Renal pelvis (tissue), 4 donors: Measurements from ENCODE around the gene S100P. TPM values are rescaled to one million over a fixed set of nuclear protein-coding genes. Genes with fewer than 3 reads are reported as not detected.
"Not testable (repeated sequence)": the region's sequence is repeated elsewhere in the genome, so short reads cannot be mapped to it uniquely, and the experiment has no call there.

ENCODE experiments used
- DNase-seq: peaks from one replicate; pipeline ENCODE4 v3.0.0-alpha.2; 2013
- polyA plus RNA-seq, 3 donors: library from polyadenylated mRNA; unstranded; fragments of 120-200 nt; gene quantifications; one replicate each; pipeline ENCODE4 v1.2.1, GENCODE V29; 2013; ENCODE audit not compliant: insufficient read length in 3 of 3

The S100P gene
- polyA plus RNA-seq, 3 donors: 9.4 to 17.4 (median 12.7) TPM

- no peak for DNase-seq
Measured at GRCh38 chr4:6668391-6668790, 25.3 kb upstream of the S100P start.

- no peak for DNase-seq
Measured at GRCh38 chr4:6671648-6672047, 22.0 kb upstream of the S100P start.

GRCh38 chr4:6672131-6672530 is 21.5 kb upstream of the S100P start:
- DNase-seq: no peak

GRCh38 chr4:6672541-6673190 is 21.0 kb upstream of the S100P start:
- DNase-seq: not testable (repeated sequence)

GRCh38 chr4:6673191-6673659 is 20.5 kb upstream of the S100P start:
- not testable (repeated sequence) for DNase-seq

DNA sequence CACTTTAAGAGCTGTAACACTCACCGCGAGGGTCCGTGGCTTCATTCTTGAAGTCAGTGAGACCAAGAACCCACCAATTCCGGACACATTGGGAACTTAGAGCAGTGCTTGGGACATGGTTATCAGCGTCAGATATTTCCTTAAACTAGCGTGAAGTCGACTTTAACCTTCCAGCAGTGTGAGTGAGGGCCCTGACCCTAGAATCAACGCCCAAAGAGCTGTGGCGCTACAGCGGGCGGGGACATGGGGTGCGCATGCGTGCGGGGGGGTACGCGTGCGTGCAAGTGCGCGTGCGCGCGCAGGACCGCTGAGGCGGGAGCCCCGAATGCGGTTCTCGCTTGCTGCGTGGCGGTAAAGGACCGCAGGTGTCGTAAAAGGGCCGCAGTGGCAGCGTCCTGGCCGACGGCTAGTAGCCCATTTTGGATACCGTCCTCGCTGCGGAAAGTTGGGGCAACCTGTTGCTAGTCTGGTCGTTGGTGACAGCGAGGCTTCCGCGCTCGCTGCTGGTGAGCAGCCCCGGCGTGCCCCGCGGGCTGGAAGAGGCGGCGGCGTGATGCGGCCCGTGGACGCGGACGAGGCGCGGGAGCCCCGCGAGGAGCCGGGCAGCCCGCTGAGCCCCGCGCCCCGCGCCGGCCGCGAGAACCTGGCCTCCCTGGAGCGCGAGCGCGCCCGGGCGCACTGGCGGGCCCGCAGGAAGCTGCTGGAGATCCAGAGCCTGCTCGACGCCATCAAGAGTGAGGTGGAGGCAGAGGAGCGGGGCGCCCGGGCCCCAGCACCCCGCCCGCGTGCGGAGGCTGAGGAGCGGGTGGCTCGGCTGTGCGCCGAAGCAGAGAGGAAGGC is 19.8 kb upstream of the S100P start:
- peak; percentile 94 for DNase-seq

DNA sequence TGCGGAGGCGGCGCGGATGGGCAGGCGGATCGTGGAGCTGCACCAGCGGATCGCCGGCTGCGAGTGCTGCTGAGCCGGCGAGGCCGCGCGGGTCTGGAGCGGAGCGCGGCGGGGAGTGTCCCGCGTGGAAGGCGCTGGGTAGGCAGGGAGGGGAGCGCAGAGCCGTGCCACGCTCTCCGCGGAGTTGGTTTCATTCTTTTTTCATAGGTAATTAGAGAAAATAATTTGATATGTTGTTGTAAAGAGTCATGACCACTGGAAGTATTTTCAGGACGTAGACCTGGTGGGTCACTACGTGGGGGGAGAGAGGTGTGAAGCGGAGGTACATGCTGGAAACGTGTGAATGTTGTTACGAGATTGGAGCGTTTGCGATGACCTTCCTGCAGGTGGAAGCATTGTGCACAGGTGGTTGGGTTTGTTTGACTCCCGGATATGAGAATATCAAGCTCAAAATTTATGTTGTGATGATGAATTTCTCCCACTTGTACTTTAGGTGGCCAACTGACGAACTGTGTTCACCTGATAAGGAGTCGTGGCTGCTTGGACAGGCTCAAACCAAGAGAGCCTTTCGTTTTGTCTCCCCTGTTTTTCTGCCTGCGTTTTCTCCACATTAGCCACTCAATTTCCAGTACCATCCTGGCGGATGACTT is 19.1 kb upstream of the S100P start:
- no peak for DNase-seq

- no peak for DNase-seq
Measured at GRCh38 chr4:6676722-6677558, 16.7 kb upstream of the S100P start.

DNA sequence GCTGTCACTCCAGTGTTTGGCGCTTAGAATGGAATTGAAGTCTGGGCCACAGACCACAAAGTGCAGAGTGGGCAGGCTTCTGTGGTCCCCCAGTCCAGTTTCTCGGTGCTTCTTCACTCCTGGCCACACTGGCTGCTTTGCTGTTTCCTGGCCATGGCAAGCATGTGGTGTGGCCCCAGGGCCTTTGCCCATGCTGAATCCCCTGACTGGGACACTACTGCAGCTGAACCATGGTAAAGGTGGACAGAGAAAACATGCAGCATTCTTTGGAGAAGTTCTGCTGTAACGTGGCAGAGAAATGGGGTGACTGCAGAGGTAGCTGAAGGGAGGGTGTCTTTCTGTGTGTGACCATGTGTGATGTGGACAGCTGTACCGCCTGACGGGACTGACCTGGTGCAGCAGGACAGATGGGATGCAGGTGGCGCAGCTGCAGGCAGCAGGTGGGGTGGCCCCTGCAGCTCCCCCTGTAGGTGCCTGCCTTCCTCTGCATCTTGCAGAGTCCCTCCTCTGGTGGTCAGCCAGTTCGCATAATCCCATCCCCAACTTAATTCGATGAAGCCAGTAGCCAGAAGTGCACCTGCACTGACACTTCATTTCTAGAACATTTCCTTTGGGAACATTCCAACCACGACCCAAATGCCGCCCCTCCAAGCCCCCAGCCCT is 13.2 kb upstream of the S100P start:
- DNase-seq: no peak

DNA sequence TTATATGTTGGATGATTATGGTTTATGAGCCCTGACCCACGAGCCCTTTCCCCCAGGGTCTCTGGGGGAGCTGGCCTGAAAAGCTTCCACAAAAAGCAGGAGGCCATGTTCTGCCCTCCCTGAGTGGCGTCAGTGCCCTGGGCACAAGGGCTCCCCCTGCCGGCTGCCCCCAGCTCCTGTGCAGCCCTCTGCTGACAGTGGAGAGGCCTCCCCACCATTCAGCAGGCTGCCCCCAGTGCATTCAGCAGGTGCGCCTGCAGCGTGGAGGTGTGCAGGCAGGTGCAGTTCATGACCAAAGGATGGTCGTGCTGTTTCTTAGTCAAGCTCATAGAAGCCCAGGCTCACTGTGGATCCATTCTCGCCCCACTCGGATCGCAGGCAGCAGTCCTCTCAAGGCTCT is 12.5 kb upstream of the S100P start:
- DNase-seq: no peak

- DNase-seq: no peak
Measured at GRCh38 chr4:6682862-6683590, 10.7 kb upstream of the S100P start.

GRCh38 chr4:6684656-6685055 is 9.0 kb upstream of the S100P start:
- DNase-seq: no peak

DNA sequence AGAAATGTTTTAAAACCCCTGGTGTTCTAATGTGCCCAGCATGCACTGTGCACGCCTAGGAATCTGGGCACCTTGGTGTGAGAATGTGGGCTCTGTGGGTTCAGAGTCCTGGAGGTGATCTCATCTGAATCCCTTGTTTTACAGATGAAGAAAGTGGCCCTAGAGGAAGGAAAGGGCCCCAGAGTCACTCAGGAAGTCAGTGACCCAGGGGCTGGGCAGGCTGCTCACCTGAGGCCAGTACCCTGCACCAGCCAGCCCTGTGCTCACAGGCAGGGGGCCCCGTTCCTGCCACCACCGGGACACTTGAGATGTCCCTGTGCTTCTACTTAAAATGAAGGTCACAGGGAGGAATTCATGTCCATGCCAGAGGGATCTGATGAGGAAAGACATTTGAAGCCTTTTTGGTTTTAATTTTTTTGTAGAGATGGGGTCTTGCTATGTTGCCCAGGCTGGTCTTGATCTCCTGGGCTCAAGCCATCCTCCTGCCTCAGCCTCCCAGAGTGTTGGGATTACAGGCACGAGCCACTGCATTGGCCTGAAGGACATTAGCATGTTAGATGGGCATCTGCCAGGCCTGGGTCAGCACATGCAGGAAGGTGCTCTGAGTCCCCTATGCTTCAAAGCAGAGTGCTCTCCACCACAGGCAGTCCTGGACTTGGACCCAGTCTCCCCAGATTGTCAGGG is 7.4 kb upstream of the S100P start:
- no peak for DNase-seq

- no peak for DNase-seq
Measured at GRCh38 chr4:6687947-6688878, 5.5 kb upstream of the S100P start.

DNA sequence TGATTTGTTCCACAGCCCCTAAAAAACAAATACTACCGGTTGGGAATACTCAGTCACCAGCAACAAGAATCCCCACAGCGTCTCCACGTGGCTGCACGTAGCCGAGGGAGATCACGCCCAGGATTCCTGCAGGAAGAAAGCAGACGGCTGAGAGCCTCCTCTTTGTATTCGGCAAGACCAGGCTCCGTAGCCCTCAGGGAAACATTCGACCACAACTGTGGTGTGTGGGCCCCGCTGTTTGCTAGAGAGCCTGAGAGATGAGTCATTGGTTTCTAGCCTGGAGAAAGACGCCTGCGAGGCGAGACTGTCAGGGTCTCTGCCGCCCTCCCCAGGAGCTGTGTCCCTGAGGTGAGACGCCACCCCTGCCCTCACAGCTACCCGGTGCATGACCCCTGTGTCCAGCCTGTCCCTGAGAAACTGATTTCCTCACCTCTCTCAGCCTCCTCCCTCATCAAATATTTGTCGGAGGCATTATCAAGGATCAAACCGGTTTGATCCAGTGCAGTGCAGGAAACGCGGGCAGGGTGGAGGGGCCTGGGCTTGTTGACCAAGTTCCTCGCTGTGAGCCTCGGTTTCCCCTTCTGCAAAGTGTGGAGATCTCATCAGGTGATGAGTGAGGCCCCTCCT is 4.7 kb upstream of the S100P start:
- DNase-seq: no peak

DNA sequence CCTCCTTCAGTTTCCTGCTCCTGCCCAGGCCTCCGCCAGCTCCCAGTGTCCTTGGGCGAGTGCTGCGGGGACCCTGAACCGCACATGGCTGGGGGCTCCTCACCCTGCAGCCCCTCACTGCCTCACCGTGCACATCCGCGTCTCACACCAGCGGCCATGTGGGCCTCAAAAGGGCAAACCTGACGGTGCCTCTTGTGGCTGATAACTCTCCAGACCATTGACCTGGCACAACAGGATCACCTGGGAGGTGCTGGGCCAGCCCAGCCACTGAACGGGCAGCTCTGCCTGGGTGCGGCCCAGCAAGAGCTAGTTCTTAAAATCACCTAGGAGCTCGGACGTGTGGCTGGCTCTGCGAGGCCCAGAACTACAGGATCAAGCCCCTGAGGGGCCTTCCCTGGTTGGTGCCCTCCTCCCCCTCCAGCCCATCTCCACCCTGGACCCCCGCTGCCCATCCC is 4.1 kb upstream of the S100P start:
- no peak for DNase-seq

DNA sequence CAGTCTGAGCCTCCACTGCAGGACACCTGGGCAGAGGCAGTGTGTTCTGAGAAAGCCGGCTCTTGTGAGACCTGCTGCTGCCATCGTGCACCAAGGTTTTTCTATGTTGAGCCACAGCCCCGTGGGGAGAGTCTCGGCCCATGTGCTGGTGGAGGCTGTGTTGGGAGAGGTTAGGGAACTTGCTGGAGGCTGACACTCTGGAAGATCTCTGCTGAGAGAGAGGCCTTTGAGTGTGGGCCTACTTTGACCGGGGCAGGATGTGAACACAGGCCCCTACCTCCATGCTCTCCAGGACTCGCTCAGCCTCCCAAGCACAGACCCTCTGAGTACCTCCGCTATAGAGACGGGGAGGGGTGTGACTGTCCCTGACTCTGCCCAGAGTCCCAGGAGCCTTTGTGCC is 1.3 kb upstream of the S100P start:
- DNase-seq: no peak

- DNase-seq: no peak
Measured at GRCh38 chr4:6692806-6693205, 872 bp upstream of the S100P start.
